Cardiac muscle cell (in vitro differentiated cells and primary cell): ENCODE results near the gene DDX23. TPM values are rescaled to one million over a fixed set of nuclear protein-coding genes. Genes with fewer than 3 reads are reported as not detected.

Experiments used
- DNase-seq, 2 donors: peaks; one replicate each; pipeline versions ENCODE4 v3.0.0 to v3.0.0-alpha.2; 2010 to 2017; ENCODE audit warnings: low read depth in 1 of 2, low spot score in 1 of 2
- H3K27ac ChIP-seq: fragments of 200-600 bp; sonication (generic); 2 replicates; pipeline ENCODE4 v1.5.1; 2016
- H3K27me3 ChIP-seq: fragments of 200-600 bp; sonication (generic); 2 replicates; pipeline ENCODE4 v1.6.0; 2016; ENCODE audit warnings: control low read depth
- H3K36me3 ChIP-seq: fragments of 200-600 bp; sonication (generic); 2 replicates; pipeline ENCODE4 v1.5.1; 2016; ENCODE audit warnings: control low read depth
- H3K4me1 ChIP-seq: fragments of 200-600 bp; sonication (generic); 2 replicates; pipeline ENCODE4 v1.8.1; 2017; ENCODE audit warnings: low read depth, mild to moderate bottlenecking, mixed run types
- H3K4me3 ChIP-seq: fragments of 200-600 bp; sonication (generic); 2 replicates; pipeline ENCODE4 v1.5.1; 2016; ENCODE audit warnings: mild to moderate bottlenecking
- H3K9me3 ChIP-seq: fragments of 200-600 bp; sonication (generic); 2 replicates; pipeline ENCODE4 v1.5.1; 2017; ENCODE audit warnings: low read depth, mild to moderate bottlenecking, control low read depth
- CTCF ChIP-seq: IDR thresholded peaks from 2 replicates; pipeline ENCODE4 v1.5.1; 2012; ENCODE audit warnings: low read depth, mild to moderate bottlenecking, low read length
- polyA plus RNA-seq: library from polyadenylated mRNA; unstranded; fragments of >200 nt; fragmentation: Nextera tagmentation; extraction: Ambion mirVana; gene quantifications from 2 replicates; pipeline ENCODE4 v1.2.1, GENCODE V29; 2016
- total RNA-seq: library from RNA; depleted of rRNA; stranded (reverse); fragments of >200 nt; gene quantifications from 2 replicates; pipeline ENCODE4 v1.2.3, GENCODE V29; 2016

Gene DDX23
- total and polyA plus RNA-seq, 2 experiments from 2014 or later = 49.0 to 89.5 TPM

DNA sequence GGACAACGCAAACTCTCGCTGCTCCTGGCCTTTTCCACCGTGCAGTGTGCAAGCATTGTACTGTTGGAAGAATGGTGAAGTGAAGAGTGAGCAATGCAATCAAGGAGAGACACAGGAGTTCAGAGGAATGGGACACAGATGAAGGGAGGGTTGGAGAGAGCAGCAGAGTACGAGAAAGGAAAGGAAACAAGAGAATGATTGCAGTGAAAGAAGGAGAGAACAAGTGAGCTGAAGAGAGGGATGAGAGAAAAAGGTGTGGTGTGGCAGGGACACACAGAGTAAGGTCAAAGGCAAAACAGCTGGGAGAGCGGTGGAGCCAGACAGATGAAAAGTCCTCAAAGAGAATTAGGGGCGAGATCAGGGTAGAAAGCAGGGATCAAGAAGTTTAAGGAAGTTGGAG is 20.7 kb downstream of the DDX23 start:
- H3K27me3 ChIP-seq = no peaks in the 10 kb centered on the region
- DNase-seq = no peak
- H3K27ac ChIP-seq = no peak overlapping the region
- peaks cover 64% of the 10 kb centered on the region for H3K36me3 ChIP-seq
- TF ChIP-seq CTCF = no peak
- no peaks in the 10 kb centered on the region for H3K4me1 ChIP-seq
- H3K4me3 ChIP-seq = no peak overlapping the region
- H3K9me3 ChIP-seq = no peaks in the 10 kb centered on the region

- no peak for TF ChIP-seq CTCF
- Histone ChIP-seq H3K27ac (no peak overlapping the region), H3K27me3 (no peaks in the 10 kb centered on the region), H3K4me1 (no peaks in the 10 kb centered on the region), H3K4me3 (no peak overlapping the region), H3K9me3 (no peaks in the 10 kb centered on the region), H3K36me3 (peaks cover 41% of the 10 kb centered on the region)
- no peak for DNase-seq
Observed at GRCh38 chr12:48828841-48829575, 23.0 kb downstream of the DDX23 start.

DNA sequence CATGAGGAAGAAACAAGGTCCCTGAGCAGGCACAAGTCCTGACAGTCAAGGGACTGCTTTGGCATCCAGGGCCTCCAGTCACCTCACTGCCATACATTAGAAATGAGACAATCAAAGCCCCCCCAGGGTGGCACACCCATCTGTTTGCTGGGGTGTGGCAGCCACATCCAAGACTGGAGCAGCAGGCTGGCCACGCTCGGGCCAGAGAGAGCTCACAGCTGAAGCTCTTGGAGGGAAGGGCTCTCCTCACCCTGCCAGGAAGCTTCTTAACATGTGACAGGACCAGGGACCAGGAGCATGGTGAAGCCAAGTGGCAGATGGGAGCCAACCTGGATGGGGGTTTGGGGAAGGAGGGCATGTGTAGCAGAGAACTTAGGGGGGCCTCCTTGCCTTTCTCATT is 23.7 kb downstream of the DDX23 start:
- Histone ChIP-seq H3K4me1 (no peaks in the 10 kb centered on the region), H3K27ac (no peak overlapping the region), H3K9me3 (no peaks in the 10 kb centered on the region), H3K27me3 (no peaks in the 10 kb centered on the region), H3K36me3 (peaks cover 36% of the 10 kb centered on the region), H3K4me3 (no peak overlapping the region)
- no peak for TF ChIP-seq CTCF
- DNase-seq = no peak

DNA sequence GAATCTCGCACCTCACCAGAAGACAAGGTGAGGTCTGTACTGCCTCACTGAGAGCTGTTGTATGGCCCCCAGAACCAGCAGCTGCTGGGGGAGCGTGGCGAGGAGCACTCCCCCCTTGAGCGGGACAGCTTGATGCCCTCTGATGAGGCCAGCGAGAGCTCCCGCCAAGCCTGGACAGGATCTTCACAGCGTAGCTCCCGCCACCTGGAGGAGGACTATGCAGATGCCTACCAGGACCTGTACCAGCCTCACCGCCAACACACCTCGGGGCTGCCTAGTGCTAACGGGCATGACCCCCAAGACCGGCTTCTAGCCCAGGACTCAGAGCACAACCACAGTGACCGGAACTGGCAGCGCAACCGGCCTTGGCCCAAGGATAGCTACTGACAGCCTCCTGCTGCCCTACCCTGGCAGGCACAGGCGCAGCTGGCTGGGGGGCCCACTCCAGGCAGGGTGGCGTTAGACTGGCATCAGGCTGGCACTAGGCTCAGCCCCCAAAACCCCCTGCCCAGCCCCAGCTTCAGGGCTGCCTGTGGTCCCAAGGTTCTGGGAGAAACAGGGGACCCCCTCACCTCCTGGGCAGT is 24.4 kb downstream of the DDX23 start:
- Histone ChIP-seq H3K27ac (no peak overlapping the region), H3K36me3 (peaks cover 31% of the 10 kb centered on the region), H3K9me3 (no peaks in the 10 kb centered on the region), H3K4me1 (no peaks in the 10 kb centered on the region), H3K4me3 (no peak overlapping the region), H3K27me3 (no peaks in the 10 kb centered on the region)
- DNase-seq = no peak
- no peak for TF ChIP-seq CTCF

GRCh38 chr12:48827026-48827425 is 24.9 kb downstream of the DDX23 start:
- H3K36me3 ChIP-seq = peaks cover 26% of the 10 kb centered on the region
- no peak overlapping the region for H3K4me3 ChIP-seq

More at GRCh38 chr12:48827026-48827425, 24.9 kb downstream of the DDX23 start:
- DNase-seq = no peak
- H3K4me1 ChIP-seq = no peaks in the 10 kb centered on the region
- no peak overlapping the region for H3K27ac ChIP-seq
- TF ChIP-seq CTCF = no peak
- H3K27me3 ChIP-seq = no peaks in the 10 kb centered on the region
- no peaks in the 10 kb centered on the region for H3K9me3 ChIP-seq
